ENCODE measurements around the gene HTR2A.

DNA sequence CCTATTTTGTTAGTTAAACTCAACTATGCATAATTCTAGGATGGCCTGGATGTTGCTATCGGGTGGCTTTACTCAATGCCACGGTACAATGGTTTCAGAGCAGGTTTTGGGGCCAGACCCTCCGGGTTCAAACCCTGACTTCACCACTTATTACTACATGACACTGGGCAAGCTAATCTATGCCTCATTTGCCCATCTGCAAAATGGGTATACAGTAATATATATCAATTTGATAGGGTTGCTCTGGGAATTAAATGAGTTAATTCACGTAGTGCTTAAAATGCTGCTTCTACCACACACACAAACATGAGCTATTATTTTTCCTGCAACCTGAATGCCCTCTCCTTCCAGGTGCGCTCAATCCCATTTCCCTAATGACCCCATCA lies 100.7 kb downstream of the HTR2A start:
- TF ChIP-seq POLR2A (IDR thresholded peaks at IDR 0.05; ENCODE audit: low read depth, low read length) (no peak), TAF1 (IDR thresholded peaks at IDR 0.05; ENCODE audit: low read depth, low read length) (no peak), POLR2AphosphoS5 (IDR thresholded peaks at IDR 0.05; ENCODE audit: low read depth, low read length) (no peak), SPI1 (IDR thresholded peaks at IDR 0.05; ENCODE audit: low read depth, low read length) (no peak), PAX5 (IDR thresholded peaks at IDR 0.05; ENCODE audit: insufficient read depth, low read length, severe bottlenecking) (no peak)

Data from GM12891 (cell line).